Measurements from ENCODE around the gene EML6.
"Not testable (repeated sequence)": the region's sequence is repeated elsewhere in the genome, so short reads cannot be mapped to it uniquely, and the experiment has no call there.

EML6 gene

DNA sequence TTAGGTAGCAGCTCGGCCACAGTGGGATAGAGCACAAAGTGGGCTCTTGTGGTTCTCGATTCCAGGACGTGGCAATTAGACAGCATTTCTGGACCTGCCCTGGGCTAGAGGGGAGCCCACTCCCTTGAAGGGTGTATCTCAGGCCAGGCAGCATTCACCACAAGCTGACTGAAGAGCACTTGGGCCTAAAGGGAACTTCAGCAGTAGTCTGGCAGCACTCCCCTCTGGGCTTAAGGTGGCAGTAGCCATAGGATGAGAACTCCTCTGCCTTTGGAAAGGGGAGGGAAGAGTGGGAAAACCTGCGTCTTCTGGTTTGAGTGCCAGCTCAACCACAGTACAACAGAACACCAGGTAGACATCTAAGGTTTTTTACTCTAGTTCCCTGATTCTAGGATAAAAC, 28.1 kb upstream of the EML6 start:
- Mint-ChIP-seq H3K4me3 (no peak overlapping the region), H3K27ac (no peak overlapping the region), H3K36me3 (ENCODE audit: low read depth) (no peaks in the 10 kb centered on the region), H3K9me3 (no peaks in the 10 kb centered on the region), H3K27me3 (ENCODE audit: low read depth) (peaks cover 42% of the 10 kb centered on the region), H3K4me1 (ENCODE audit: low read depth) (no peaks in the 10 kb centered on the region)

DNA sequence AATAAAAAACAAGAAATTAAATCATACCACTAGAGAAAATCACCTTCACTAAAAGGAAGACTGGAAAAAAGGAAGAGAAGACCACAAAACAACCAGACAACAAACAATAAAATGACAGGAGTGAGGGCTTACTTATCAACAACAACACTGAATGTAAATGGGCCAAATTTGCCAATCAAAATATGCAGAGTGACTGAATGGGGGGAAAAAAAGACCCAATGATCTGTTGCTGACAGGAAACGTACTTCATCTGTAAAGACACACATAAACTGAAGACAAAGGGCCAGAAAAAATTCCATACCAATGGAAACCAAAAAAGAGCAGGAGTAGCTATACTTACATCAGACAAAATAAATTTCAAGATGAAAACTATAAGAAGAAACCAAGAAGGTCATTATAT, 25.5 kb upstream of the EML6 start:
- Mint-ChIP-seq H3K27me3 (ENCODE audit: low read depth) (peaks cover 59% of the 10 kb centered on the region), H3K36me3 (ENCODE audit: low read depth) (no peaks in the 10 kb centered on the region), H3K4me1 (ENCODE audit: low read depth) (no peaks in the 10 kb centered on the region), H3K27ac (no peak overlapping the region), H3K4me3 (no peak overlapping the region), H3K9me3 (no peaks in the 10 kb centered on the region)

DNA sequence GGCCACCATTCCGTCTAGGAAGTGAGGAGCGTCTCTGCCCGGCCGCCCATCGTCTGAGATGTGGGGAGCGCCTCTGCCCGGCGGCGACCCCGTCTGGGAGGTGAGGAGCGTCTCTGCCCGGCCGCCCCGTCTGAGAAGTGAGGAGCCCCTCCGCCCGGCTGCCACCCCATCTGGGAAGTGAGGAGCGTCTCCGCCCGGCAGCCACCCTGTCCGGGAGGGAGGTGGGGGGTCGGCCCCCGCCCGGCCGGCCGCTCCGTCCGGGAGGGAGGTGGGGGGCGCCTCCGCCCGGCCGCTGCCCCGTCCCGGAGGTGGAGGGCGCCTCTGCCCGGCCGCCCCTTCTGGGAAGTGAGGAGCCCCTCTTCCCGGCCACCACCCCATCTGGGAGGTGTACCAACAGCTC, 24.5 kb upstream of the EML6 start:
- not testable (repeated sequence) for H3K9me3 Mint-ChIP-seq; H3K36me3 Mint-ChIP-seq (ENCODE audit: low read depth); H3K4me1 Mint-ChIP-seq (ENCODE audit: low read depth); H3K4me3 Mint-ChIP-seq; H3K27ac Mint-ChIP-seq
- H3K27me3 Mint-ChIP-seq (ENCODE audit: low read depth): peaks cover 57% of the 10 kb centered on the region

DNA sequence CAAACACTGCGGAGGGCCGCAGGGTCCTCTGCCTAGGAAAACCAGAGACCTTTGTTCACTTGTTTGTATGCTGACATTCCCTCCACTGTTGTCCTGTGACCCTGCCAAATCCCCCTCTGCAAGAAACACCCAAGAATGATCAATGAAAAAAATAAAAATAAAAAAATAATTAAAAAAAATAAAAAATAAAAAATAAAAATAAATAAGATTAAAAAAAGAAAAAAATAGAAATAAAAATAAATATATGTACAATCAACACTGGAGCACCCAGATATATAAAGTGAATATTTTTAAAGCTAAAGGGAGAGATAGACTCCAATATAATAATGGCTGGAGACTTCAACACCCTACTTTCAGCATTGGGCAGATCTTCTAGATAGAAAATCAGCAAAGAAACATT, 23.8 kb upstream of the EML6 start:
- no peaks in the 10 kb centered on the region for H3K36me3 Mint-ChIP-seq (ENCODE audit: low read depth)
- no peaks in the 10 kb centered on the region for H3K9me3 Mint-ChIP-seq
- H3K27me3 Mint-ChIP-seq (ENCODE audit: low read depth): peaks cover 57% of the 10 kb centered on the region
- H3K4me1 Mint-ChIP-seq (ENCODE audit: low read depth): peaks cover 2% of the 10 kb centered on the region
- H3K27ac Mint-ChIP-seq: no peak overlapping the region
- no peak overlapping the region for H3K4me3 Mint-ChIP-seq

DNA sequence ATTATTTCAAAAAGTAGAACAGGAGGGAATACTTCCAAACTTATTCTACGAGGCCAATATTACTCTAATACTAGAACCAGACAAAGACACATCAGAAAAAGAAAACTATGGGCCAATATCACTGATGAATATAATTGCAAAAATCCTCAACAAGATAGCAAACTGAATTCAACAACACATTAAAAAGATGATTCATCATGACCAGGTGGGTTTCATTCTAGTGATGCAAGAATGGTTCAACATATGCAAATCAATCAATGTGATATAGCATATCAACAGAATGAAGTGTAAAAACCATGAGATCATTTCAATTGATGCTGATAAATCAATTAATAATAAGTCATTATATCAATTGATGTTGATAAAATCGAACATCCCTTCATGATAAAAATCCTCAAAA, 22.4 kb upstream of the EML6 start:
- no peak overlapping the region for H3K4me3 Mint-ChIP-seq
- H3K4me1 Mint-ChIP-seq (ENCODE audit: low read depth): peaks cover 2% of the 10 kb centered on the region
- H3K9me3 Mint-ChIP-seq: no peaks in the 10 kb centered on the region
- peaks cover 53% of the 10 kb centered on the region for H3K27me3 Mint-ChIP-seq (ENCODE audit: low read depth)
- no peak overlapping the region for H3K27ac Mint-ChIP-seq
- H3K36me3 Mint-ChIP-seq (ENCODE audit: low read depth): no peaks in the 10 kb centered on the region

DNA sequence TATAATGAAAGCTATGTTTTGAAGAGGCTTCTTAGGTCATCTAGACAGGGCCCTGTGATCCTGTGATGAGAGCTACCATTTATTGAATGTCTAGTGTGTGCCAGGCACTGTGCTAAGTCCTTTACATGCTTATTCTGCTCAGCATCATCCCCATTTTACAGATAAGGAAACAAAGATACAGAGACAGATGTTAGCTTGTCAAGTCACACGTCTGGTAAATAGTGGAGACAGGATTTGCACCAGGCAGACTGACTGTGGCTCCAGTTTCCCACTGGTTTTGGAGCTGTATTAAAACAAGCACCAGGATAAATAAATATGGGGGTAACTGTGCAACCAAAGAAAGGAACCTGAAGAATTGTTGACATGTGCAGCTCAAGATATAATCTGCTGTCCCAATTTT, 19.2 kb upstream of the EML6 start:
- Mint-ChIP-seq H3K4me1 (ENCODE audit: low read depth) (peaks cover 9% of the 10 kb centered on the region), H3K27ac (no peak overlapping the region), H3K36me3 (ENCODE audit: low read depth) (no peaks in the 10 kb centered on the region), H3K27me3 (ENCODE audit: low read depth) (peaks cover 47% of the 10 kb centered on the region), H3K4me3 (no peak overlapping the region), H3K9me3 (no peaks in the 10 kb centered on the region)

DNA sequence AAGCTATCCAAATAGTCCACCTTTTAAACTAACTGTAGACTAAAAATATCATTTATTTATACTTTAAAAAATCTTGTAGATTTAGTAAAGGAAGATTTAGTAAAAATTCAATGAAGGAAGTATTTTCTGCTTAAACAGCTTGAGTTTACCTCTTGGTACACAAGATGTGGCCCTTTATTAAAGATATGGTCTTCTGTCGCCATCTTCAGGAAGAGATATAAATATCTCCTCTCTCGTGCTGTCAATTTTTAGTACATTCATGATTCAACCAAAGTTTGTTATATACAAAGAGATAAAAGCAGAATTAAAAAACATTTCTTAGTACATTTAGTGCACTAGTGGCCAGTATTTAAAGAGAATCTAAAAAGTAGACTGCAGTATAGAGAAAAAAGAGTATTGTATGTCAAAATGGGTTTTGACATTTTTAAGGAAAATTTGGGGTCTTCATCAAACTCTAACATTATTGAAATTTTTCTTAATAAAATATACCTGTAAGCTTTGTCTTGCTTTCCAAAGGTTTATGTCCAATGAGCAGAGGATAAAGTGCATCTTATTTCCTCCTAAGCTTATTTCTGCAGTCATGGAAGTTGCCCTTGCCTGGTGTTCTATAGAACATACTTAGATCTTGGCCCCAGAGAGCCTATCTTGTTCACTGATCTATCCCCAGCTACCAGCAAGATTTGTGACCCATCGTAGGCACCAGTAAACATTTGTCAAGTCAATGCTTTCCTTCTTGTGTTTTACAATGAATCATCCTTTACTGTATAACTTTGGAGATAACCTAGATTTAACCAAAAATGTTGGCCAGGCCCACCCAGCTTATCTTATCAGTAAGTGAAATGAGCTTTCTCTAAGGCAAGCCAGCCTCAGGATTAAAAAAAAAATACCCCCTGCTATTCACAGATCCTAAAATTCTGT, 18.5 kb upstream of the EML6 start:
- Mint-ChIP-seq H3K27ac (no peak overlapping the region), H3K9me3 (no peaks in the 10 kb centered on the region), H3K4me1 (ENCODE audit: low read depth) (peaks cover 9% of the 10 kb centered on the region), H3K27me3 (ENCODE audit: low read depth) (peaks cover 51% of the 10 kb centered on the region), H3K4me3 (no peak overlapping the region), H3K36me3 (ENCODE audit: low read depth) (no peaks in the 10 kb centered on the region)

DNA sequence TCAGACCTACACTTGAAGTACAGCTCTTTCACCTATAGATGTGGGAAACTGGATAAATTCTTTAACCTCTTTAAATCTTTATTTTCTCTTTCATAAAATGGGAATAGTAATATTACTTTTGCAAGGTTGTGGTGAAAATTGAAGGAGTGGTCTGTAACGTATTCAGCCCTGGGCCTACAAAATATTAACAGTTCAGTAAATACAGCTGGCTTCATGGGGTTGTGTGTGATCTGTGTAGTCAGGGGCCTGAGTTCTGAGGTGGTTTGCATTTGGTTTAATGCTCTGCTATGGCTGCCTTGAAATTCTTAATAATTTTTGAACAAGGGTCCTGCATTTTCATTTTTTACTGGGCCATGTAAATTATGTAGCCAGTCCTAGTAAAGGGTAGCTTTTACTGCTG, 16.8 kb upstream of the EML6 start:
- no peaks in the 10 kb centered on the region for H3K36me3 Mint-ChIP-seq (ENCODE audit: low read depth)
- H3K27ac Mint-ChIP-seq: no peak overlapping the region
- no peak overlapping the region for H3K4me3 Mint-ChIP-seq
- peaks cover 9% of the 10 kb centered on the region for H3K4me1 Mint-ChIP-seq (ENCODE audit: low read depth)
- H3K27me3 Mint-ChIP-seq (ENCODE audit: low read depth): peaks cover 48% of the 10 kb centered on the region
- H3K9me3 Mint-ChIP-seq: no peaks in the 10 kb centered on the region

DNA sequence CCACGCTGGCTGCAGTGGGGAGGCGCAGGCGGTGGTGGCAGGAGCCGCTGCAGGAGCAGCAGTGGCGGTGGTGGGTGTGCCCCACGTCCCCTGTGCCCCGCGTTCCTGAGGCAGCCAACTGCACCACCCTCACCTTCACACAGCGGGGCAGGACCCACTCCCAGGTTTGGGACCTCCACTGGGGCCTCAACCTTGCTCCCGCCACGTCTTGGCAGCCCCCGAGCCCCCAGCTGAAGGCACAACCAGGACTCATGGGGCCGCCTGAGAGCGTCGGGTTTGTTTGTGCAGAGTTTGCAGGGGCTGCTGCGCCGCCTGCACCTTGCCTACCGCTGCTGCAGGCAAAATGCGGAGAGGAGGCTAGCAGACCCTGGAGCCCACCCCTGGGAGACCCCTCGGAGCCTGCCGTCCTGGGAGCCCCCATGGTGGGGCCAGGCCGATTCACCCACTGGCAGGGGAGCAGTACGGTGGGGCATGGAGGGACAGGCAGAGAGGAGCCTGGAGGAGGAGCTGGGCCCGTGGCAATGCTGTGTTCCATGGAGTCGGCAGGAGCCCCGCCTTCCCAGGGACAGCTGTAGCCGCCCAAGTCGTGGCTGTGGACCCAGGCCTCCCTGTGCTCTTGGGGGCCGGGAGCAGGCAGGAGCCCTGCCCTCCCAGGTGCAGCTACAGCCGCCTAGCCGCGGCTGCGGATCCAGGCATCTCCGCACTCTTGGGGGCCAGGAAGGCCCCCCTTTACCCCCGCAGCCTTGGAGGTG, 14.7 kb upstream of the EML6 start:
- no peak overlapping the region for H3K4me3 Mint-ChIP-seq
- peaks cover 46% of the 10 kb centered on the region for H3K27me3 Mint-ChIP-seq (ENCODE audit: low read depth)
- H3K36me3 Mint-ChIP-seq (ENCODE audit: low read depth): no peaks in the 10 kb centered on the region
- no peaks in the 10 kb centered on the region for H3K9me3 Mint-ChIP-seq
- H3K27ac Mint-ChIP-seq: no peak overlapping the region
- peaks cover 7% of the 10 kb centered on the region for H3K4me1 Mint-ChIP-seq (ENCODE audit: low read depth)

DNA sequence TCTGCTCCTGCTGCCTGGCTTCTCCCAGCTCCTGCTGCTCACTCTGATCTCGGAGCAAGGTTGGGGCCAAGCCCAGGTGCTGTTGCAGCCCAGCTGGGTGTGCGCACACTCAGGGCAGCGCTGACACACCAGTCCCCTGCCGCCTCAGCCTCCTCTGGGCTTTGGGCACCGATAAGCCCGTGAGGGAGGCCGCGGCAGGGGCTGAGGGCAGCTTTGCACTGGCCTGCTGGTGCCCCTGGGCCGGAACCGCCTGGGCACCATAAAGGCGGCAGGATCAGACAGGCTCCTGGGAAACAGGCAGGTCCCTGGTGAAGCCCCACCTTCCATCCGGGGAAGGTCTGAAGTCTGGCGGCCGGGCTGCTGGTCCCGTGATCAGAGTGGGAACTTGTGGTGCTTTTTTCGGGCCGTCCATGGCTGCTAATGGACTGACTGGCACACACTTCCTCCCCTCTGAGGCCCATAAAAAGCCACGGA, 14.1 kb upstream of the EML6 start:
- no peaks in the 10 kb centered on the region for H3K9me3 Mint-ChIP-seq
- H3K27me3 Mint-ChIP-seq (ENCODE audit: low read depth): peaks cover 50% of the 10 kb centered on the region
- no peak overlapping the region for H3K4me3 Mint-ChIP-seq
- H3K27ac Mint-ChIP-seq: no peak overlapping the region
- peaks cover 7% of the 10 kb centered on the region for H3K4me1 Mint-ChIP-seq (ENCODE audit: low read depth)
- no peaks in the 10 kb centered on the region for H3K36me3 Mint-ChIP-seq (ENCODE audit: low read depth)

DNA sequence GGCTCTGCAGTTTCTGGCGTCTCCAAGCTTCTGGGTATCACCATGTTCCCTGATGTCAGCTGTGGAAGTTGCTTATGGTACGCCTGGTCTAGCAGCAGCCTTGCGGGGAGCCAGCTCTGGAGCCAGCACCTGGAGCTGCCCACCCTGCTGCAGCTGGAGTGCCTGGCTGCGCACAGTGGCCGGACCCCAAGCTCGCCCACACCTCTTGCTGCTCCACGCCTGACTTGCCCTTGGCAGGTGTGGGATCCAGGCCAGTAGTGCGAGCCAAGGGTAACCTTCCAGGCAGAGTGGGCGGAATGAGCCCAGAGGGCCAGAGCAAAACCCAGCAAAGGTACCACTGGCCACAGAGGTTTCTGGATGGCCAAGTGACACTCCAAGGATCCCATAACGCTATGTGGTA, 13.2 kb upstream of the EML6 start:
- H3K9me3 Mint-ChIP-seq: no peaks in the 10 kb centered on the region
- H3K36me3 Mint-ChIP-seq (ENCODE audit: low read depth): no peaks in the 10 kb centered on the region
- no peak overlapping the region for H3K4me3 Mint-ChIP-seq
- H3K27ac Mint-ChIP-seq: no peak overlapping the region
- H3K4me1 Mint-ChIP-seq (ENCODE audit: low read depth): peaks cover 7% of the 10 kb centered on the region
- peaks cover 58% of the 10 kb centered on the region for H3K27me3 Mint-ChIP-seq (ENCODE audit: low read depth)

DNA sequence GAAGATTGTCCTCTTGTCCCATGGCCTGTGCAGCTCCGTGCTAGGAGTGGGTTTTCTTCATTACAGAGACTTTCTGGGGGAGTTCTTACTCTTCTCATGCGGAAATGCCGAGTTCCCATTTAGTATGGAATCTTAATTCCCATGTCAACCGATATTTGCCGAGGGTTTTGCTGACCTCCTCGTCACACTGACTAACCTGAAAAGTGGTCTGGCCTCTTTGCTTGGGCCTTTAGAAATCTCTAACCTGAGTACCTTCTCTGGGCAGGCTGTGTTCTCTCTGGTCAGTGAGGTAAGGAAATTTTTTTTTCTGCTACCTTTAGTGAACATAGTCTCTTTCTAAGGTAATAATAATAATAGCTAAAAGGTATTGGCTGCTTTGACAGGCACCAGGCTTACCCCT, 10.9 kb upstream of the EML6 start:
- Mint-ChIP-seq H3K27me3 (ENCODE audit: low read depth) (peaks cover 72% of the 10 kb centered on the region), H3K9me3 (no peaks in the 10 kb centered on the region)

DNA sequence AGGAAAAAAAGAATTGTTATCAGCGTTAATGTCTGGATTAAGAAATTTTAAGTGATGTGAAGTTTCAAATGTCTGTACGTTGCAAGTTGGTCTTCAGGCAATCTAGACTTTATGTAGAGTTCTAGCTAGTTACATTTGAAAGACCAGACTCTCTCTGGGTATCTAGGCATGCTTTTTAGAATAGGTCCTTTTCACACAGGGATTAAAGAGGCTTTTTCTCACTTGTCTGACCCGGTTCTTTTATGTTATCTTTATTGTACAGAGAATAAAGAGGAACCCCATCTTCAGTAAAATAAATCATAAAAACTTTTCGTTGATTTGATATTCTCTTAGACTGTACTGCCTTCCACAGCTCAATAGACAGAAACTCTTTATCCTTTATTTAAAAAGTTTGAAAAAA, 8.5 kb upstream of the EML6 start:
- H3K4me1 Mint-ChIP-seq (ENCODE audit: low read depth): no peaks in the 10 kb centered on the region
- H3K27me3 Mint-ChIP-seq (ENCODE audit: low read depth): peaks cover 81% of the 10 kb centered on the region
- no peaks in the 10 kb centered on the region for H3K9me3 Mint-ChIP-seq
- H3K4me3 Mint-ChIP-seq: no peak overlapping the region
- no peaks in the 10 kb centered on the region for H3K36me3 Mint-ChIP-seq (ENCODE audit: low read depth)
- no peak overlapping the region for H3K27ac Mint-ChIP-seq

More for the DNA sequence above, 10.9 kb upstream of the EML6 start:
- Mint-ChIP-seq H3K27ac (no peak overlapping the region), H3K36me3 (ENCODE audit: low read depth) (no peaks in the 10 kb centered on the region), H3K4me1 (ENCODE audit: low read depth) (peaks cover 5% of the 10 kb centered on the region), H3K4me3 (no peak overlapping the region)

DNA sequence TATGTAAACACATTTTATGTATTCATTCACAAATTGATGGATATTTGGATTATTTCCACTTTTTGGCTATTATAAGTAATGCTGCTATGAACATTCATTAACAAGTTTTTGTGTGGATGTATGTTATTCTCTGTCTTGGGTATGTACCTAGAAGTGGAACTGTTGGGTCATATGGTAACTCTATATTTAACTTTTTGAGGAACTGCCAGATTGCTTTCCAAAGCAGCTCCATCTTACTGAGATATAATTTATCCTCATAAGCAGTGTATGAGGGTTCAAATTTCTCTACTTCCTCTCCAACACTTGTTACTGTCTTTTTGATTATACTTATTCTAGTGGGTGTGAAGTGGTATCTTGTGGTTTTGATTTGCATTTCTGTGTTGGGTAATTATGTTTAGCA, 7.1 kb upstream of the EML6 start:
- H3K4me3 Mint-ChIP-seq: no peak overlapping the region
- no peaks in the 10 kb centered on the region for H3K9me3 Mint-ChIP-seq
- H3K27me3 Mint-ChIP-seq (ENCODE audit: low read depth): peaks cover 82% of the 10 kb centered on the region
- no peaks in the 10 kb centered on the region for H3K4me1 Mint-ChIP-seq (ENCODE audit: low read depth)
- H3K36me3 Mint-ChIP-seq (ENCODE audit: low read depth): no peaks in the 10 kb centered on the region
- no peak overlapping the region for H3K27ac Mint-ChIP-seq

DNA sequence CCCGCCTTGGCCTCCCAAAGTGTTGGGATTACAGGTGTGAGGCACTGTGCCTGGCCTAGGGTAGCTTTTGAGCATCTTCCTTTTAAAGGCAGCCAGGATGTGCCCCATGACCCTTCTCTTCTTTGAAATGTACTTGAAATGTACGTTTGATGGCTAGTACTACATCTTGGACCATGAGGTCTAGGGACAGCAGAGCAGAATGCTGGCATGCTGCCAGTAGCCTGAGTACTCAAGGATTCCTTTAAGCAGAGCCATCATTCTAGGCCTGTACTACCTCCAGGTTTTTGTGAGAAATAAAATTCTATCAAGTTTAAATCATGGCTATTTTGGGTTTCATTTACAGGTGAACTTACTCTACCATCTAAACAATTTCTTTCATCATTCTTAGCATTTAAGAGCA, 2.9 kb upstream of the EML6 start:
- H3K4me3 Mint-ChIP-seq: no peak overlapping the region
- H3K27me3 Mint-ChIP-seq (ENCODE audit: low read depth): peaks cover 70% of the 10 kb centered on the region
- no peaks in the 10 kb centered on the region for H3K36me3 Mint-ChIP-seq (ENCODE audit: low read depth)
- no peaks in the 10 kb centered on the region for H3K9me3 Mint-ChIP-seq
- no peak overlapping the region for H3K27ac Mint-ChIP-seq
- peaks cover 17% of the 10 kb centered on the region for H3K4me1 Mint-ChIP-seq (ENCODE audit: low read depth)

All from T-helper 1 cell treated with Interleukin-12 subunit alpha and Interleukin-12 subunit beta and Interleukin-4 antibody, amounts not matched to agents 30 μg/mL and 1 μg/mL, for 36 hours (primary cell).